ENCODE measurements around the gene ERC2.

The ERC2 gene

GRCh38 chr3:55531321-55531720 lies 936.9 kb downstream of the ERC2 start:
- Histone ChIP-seq H4K20me1 (ENCODE audit: low read depth, low read length) (no peaks in the 10 kb centered on the region), H3K9me2 (replicated peaks; ENCODE audit: insufficient read depth, low read length) (no peaks in the 10 kb centered on the region), H3K9ac (ENCODE audit: low read length) (no peak overlapping the region), H3K27me3 (ENCODE audit: low read length) (no peaks in the 10 kb centered on the region), H3F3A (ENCODE audit: insufficient read depth) (no peaks in the 10 kb centered on the region), H3K27ac (ENCODE audit: low read depth, low read length) (no peak overlapping the region), H3K9me3 (ENCODE audit: insufficient read depth, low read length) (no peaks in the 10 kb centered on the region), H3K4me3 (ENCODE audit: insufficient read depth, low read length, poor library complexity, severe bottlenecking) (no peak overlapping the region), H3K36me3 (ENCODE audit: low read length) (no peaks in the 10 kb centered on the region), H3K4me2 (ENCODE audit: low read depth, low read length, poor library complexity, severe bottlenecking) (no peak overlapping the region), H3K79me2 (ENCODE audit: insufficient read depth, low read length) (no peaks in the 10 kb centered on the region), H2AFZ (ENCODE audit: low read depth, low read length, severe bottlenecking) (no peak overlapping the region)
- TF ChIP-seq CTCF (IDR thresholded peaks at IDR 0.05; ENCODE audit: insufficient read depth, low read length, poor library complexity, severe bottlenecking) (no peak), EZH2phosphoT487 (conservative IDR thresholded peaks at IDR 0.05; ENCODE audit: low read length) (no peak)

- no peak overlapping the region for H3K4me3 ChIP-seq (ENCODE audit: insufficient read depth, low read length, poor library complexity, severe bottlenecking)
- H3K4me2 ChIP-seq (ENCODE audit: low read depth, low read length, poor library complexity, severe bottlenecking) = no peak overlapping the region
- H3K36me3 ChIP-seq (ENCODE audit: low read length) = no peaks in the 10 kb centered on the region
- no peaks in the 10 kb centered on the region for H3F3A ChIP-seq (ENCODE audit: insufficient read depth)
- H3K9me2 ChIP-seq (replicated peaks; ENCODE audit: insufficient read depth, low read length) = no peaks in the 10 kb centered on the region; the same call in 1 of the 2 replicates
- no peaks in the 10 kb centered on the region for H3K9me3 ChIP-seq (ENCODE audit: insufficient read depth, low read length)
- H3K9ac ChIP-seq (ENCODE audit: low read length) = no peak overlapping the region
- H3K27me3 ChIP-seq (ENCODE audit: low read length) = no peaks in the 10 kb centered on the region
- TF ChIP-seq EZH2phosphoT487 (conservative IDR thresholded peaks at IDR 0.05; ENCODE audit: low read length) = no peak
- no peak for TF ChIP-seq CTCF (IDR thresholded peaks at IDR 0.05; ENCODE audit: insufficient read depth, low read length, poor library complexity, severe bottlenecking)
- H3K27ac ChIP-seq (ENCODE audit: low read depth, low read length) = no peak overlapping the region
- no peaks in the 10 kb centered on the region for H3K79me2 ChIP-seq (ENCODE audit: insufficient read depth, low read length)
- H4K20me1 ChIP-seq (ENCODE audit: low read depth, low read length) = no peaks in the 10 kb centered on the region
- H2AFZ ChIP-seq (ENCODE audit: low read depth, low read length, severe bottlenecking) = no peak overlapping the region
Observed at GRCh38 chr3:55527361-55527760, 940.9 kb downstream of the ERC2 start.

DNA sequence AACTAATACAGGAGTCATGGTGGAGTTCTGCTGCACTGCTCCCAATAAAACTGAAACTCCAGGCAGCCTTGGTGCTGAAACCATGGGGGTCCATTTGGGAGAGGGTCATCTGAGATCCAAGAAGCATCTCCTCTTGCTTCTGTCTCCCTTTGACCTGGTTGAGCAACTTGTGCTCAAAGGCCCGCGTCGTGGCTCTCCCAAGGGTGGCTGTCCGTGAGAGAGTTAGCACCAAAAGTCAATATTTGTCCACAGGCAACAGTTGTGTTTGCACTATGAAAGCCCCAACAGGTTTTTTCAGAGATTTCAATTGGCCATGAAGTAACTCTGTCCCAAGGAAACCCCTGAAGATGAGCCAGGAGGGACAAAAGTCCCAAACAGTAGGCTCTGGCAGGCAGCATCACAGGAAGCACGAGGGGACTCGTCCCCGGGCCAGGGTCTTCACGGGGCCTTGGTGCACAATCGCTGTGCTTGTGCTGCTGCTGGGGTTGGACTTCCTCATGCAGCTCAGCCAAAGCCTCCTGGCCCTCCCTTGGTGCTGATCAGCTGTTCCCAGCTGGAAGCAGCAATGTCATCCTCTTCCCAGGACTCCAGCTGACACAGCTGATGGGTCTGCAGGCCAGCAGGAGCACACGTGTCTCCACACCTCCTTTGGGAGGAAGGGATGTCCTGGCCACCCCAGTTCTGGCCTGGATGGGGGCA lies 941.8 kb downstream of the ERC2 start:
- Histone ChIP-seq H3K9me3 (ENCODE audit: insufficient read depth, low read length) (no peaks in the 10 kb centered on the region), H3K9ac (ENCODE audit: low read length) (no peak overlapping the region), H3F3A (ENCODE audit: insufficient read depth) (no peaks in the 10 kb centered on the region), H3K4me2 (ENCODE audit: low read depth, low read length, poor library complexity, severe bottlenecking) (no peak overlapping the region), H3K79me2 (ENCODE audit: insufficient read depth, low read length) (no peaks in the 10 kb centered on the region), H4K20me1 (ENCODE audit: low read depth, low read length) (no peaks in the 10 kb centered on the region), H3K27me3 (ENCODE audit: low read length) (no peaks in the 10 kb centered on the region), H3K4me3 (ENCODE audit: insufficient read depth, low read length, poor library complexity, severe bottlenecking) (no peak overlapping the region), H2AFZ (ENCODE audit: low read depth, low read length, severe bottlenecking) (no peak overlapping the region), H3K9me2 (replicated peaks; ENCODE audit: insufficient read depth, low read length) (no peaks in the 10 kb centered on the region; the same call in 1 of the 2 replicates), H3K27ac (ENCODE audit: low read depth, low read length) (no peak overlapping the region), H3K36me3 (ENCODE audit: low read length) (no peaks in the 10 kb centered on the region)
- TF ChIP-seq CTCF (IDR thresholded peaks at IDR 0.05; ENCODE audit: insufficient read depth, low read length, poor library complexity, severe bottlenecking) (no peak), EZH2phosphoT487 (conservative IDR thresholded peaks at IDR 0.05; ENCODE audit: low read length) (no peak)

All from SU-DHL-6 (cell line).